Measurements from ENCODE around the gene EVI5.
A peak's percentile ranks its signal among the peaks of the same experiment; 100 is the strongest.

EVI5 gene

GRCh38 chr1:92480200-92480812 lies 304.6 kb downstream of the EVI5 start:
- no peaks in the 10 kb centered on the region for H3K36me3 Mint-ChIP-seq (ENCODE audit: low read depth)

GRCh38 chr1:92479587-92479986 lies 305.3 kb downstream of the EVI5 start:
- peaks cover 38% of the 10 kb centered on the region for H3K4me1 Mint-ChIP-seq
- peak overlapping the region; percentile 42 to 71 (median 45) for H3K4me3 Mint-ChIP-seq
- H3K36me3 Mint-ChIP-seq (ENCODE audit: low read depth), result no peaks in the 10 kb centered on the region
- TF ChIP-seq CTCF (IDR thresholded peaks at IDR 0.05; ENCODE audit: unreplicated experiment in 3 of 3), result no peak
- no peaks in the 10 kb centered on the region for H3K9me3 Mint-ChIP-seq
- H3K27me3 Mint-ChIP-seq (ENCODE audit: low read depth), result peaks cover 100% of the 10 kb centered on the region
- no peak overlapping the region for H3K27ac Mint-ChIP-seq

More at GRCh38 chr1:92480200-92480812, 304.6 kb downstream of the EVI5 start:
- TF ChIP-seq CTCF (IDR thresholded peaks at IDR 0.05; ENCODE audit: unreplicated experiment in 3 of 3), result no peak
- peak overlapping the region; percentile 42 to 71 (median 45) for H3K4me3 Mint-ChIP-seq
- no peaks in the 10 kb centered on the region for H3K9me3 Mint-ChIP-seq
- peaks cover 44% of the 10 kb centered on the region for H3K4me1 Mint-ChIP-seq
- peaks cover 100% of the 10 kb centered on the region for H3K27me3 Mint-ChIP-seq (ENCODE audit: low read depth)
- no peak overlapping the region for H3K27ac Mint-ChIP-seq

- Mint-ChIP-seq H3K36me3 (ENCODE audit: low read depth) (no peaks in the 10 kb centered on the region), H3K9me3 (no peaks in the 10 kb centered on the region), H3K27me3 (ENCODE audit: low read depth) (peaks cover 100% of the 10 kb centered on the region), H3K27ac (no peak overlapping the region), H3K4me3 (peak overlapping the region in 1 of 3 experiments; percentile 65), H3K4me1 (peaks cover 29% of the 10 kb centered on the region)
- no peak for TF ChIP-seq CTCF (IDR thresholded peaks at IDR 0.05; ENCODE audit: unreplicated experiment in 3 of 3)
Measured at GRCh38 chr1:92478393-92478792, 306.5 kb downstream of the EVI5 start.

- H3K27me3 Mint-ChIP-seq (ENCODE audit: low read depth), result peaks cover 98% of the 10 kb centered on the region
- no peaks in the 10 kb centered on the region for H3K36me3 Mint-ChIP-seq (ENCODE audit: low read depth)
Measured at GRCh38 chr1:92476071-92476631, 308.8 kb downstream of the EVI5 start.

GRCh38 chr1:92475029-92475428 lies 309.9 kb downstream of the EVI5 start:
- Mint-ChIP-seq H3K4me1 (peaks cover 9% of the 10 kb centered on the region), H3K4me3 (no peak overlapping the region), H3K36me3 (ENCODE audit: low read depth) (no peaks in the 10 kb centered on the region), H3K27me3 (ENCODE audit: low read depth) (peaks cover 98% of the 10 kb centered on the region), H3K9me3 (no peaks in the 10 kb centered on the region), H3K27ac (no peak overlapping the region)
- TF ChIP-seq CTCF (IDR thresholded peaks at IDR 0.05; ENCODE audit: unreplicated experiment in 3 of 3), result no peak

More at GRCh38 chr1:92476071-92476631, 308.8 kb downstream of the EVI5 start:
- no peak for TF ChIP-seq CTCF (IDR thresholded peaks at IDR 0.05; ENCODE audit: unreplicated experiment in 3 of 3)
- Mint-ChIP-seq H3K9me3 (no peaks in the 10 kb centered on the region), H3K4me1 (peaks cover 15% of the 10 kb centered on the region), H3K27ac (no peak overlapping the region), H3K4me3 (no peak overlapping the region)
